OCI-LY7 (cell line): ENCODE data around the gene FOXC2. TPM values are rescaled to one million over a fixed set of nuclear protein-coding genes. Genes with fewer than 3 reads are reported as not detected.

ENCODE experiments used
- BruUV-seq: library from RNA; stranded (reverse); fragments of 400-500 nt; replicated peaks from 2 replicates; lab custom pipeline; 2021; lab: Mats Ljungman, UMichigan
- CTCF ChIA-PET: fragments of 300-600 bp; sonication (Branson Sonifier 250); formaldehyde crosslinking; loops from one replicate; lab custom pipeline; 2022; ENCODE audit warnings: antibody characterized with exemption; ENCODE audit not compliant: unreplicated experiment; lab: Charles Lee
- POLR2A ChIA-PET: fragments of 300-600 bp; sonication (Branson Sonifier 250); formaldehyde crosslinking; loops from one replicate; lab custom pipeline; 2022; ENCODE audit warnings: antibody characterized with exemption; lab: Charles Lee
- DNase-seq: peaks from one replicate; pipeline ENCODE4 v3.0.0-alpha.2; 2015; ENCODE audit warnings: low spot score
- H2AFZ ChIP-seq: fragments of 200-600 bp; sonication (generic), shearing (Covaris generic); 2 replicates; pipeline ENCODE4 v1.6.1; 2014; ENCODE audit warnings: mild to moderate bottlenecking, antibody characterized with exemption, low read length, moderate library complexity
- H3K27ac ChIP-seq: fragments of 200-600 bp; sonication (generic); 2 replicates; pipeline ENCODE4 v1.5.1; 2014; ENCODE audit warnings: mixed run types, low read depth, mild to moderate bottlenecking, moderate library complexity, low read length, inconsistent platforms; ENCODE audit not compliant: poor library complexity, severe bottlenecking
- H3K36me3 ChIP-seq: fragments of 200-600 bp; sonication (generic); 2 replicates; pipeline ENCODE4 v1.6.1; 2014; ENCODE audit warnings: mild to moderate bottlenecking, antibody characterized with exemption, low read length, moderate library complexity, mixed read lengths; ENCODE audit not compliant: insufficient read depth
- H3K4me1 ChIP-seq: fragments of 200-600 bp; sonication (generic); 2 replicates; pipeline ENCODE4 v1.5.1; 2014; ENCODE audit warnings: mild to moderate bottlenecking, low read length; ENCODE audit not compliant: insufficient read depth, poor library complexity, severe bottlenecking
- H3K4me2 ChIP-seq: fragments of 200-600 bp; sonication (generic); 2 replicates; pipeline ENCODE4 v1.6.1; 2014; ENCODE audit warnings: mild to moderate bottlenecking, low read length
- H3K4me3 ChIP-seq: fragments of 200-600 bp; sonication (generic); 2 replicates; pipeline ENCODE4 v1.5.1; 2014; ENCODE audit warnings: mild to moderate bottlenecking, low read depth, low read length; ENCODE audit not compliant: poor library complexity, severe bottlenecking
- H3K79me2 ChIP-seq: fragments of 200-600 bp; sonication (generic); 2 replicates; pipeline ENCODE4 v1.6.1; 2016; ENCODE audit warnings: low read depth, mild to moderate bottlenecking, low read length, moderate library complexity, mixed read lengths; ENCODE audit not compliant: insufficient read depth
- H3K9me2 ChIP-seq: fragments of 200-600 bp; sonication (generic); 2 replicates; pipeline ENCODE4 v1.6.1; 2016; ENCODE audit warnings: mild to moderate bottlenecking, low read length, mixed read lengths; ENCODE audit not compliant: insufficient read depth
- H3K9me3 ChIP-seq: fragments of 200-600 bp; sonication (generic); 2 replicates; pipeline ENCODE4 v1.6.1; 2014; ENCODE audit warnings: mild to moderate bottlenecking, mixed run types, low read length, mixed read lengths
- H4K20me1 ChIP-seq: fragments of 200-600 bp; sonication (generic); 2 replicates; pipeline ENCODE4 v1.6.1; 2014; ENCODE audit warnings: mild to moderate bottlenecking, antibody characterized with exemption, low read length, moderate library complexity, mixed read lengths; ENCODE audit not compliant: insufficient read depth
- EZH2phosphoT487 ChIP-seq: fragments of 200-600 bp; sonication (generic); IDR thresholded peaks from 2 replicates; pipeline ENCODE4 v1.6.1; 2018; ENCODE audit warnings: low read depth, borderline replicate concordance, mild to moderate bottlenecking, mixed run types, antibody characterized with exemption, low read length, moderate library complexity, mixed read lengths
- intact Hi-C: fragments of 100-400 bp; cut with micrococcal nuclease; formaldehyde crosslinking; loops from one replicate; pipeline ENCODE4 v1.10.0; 2022; ENCODE audit not compliant: unreplicated experiment
- total RNA-seq, 2 experiments: library from RNA; depleted of rRNA in 1 of 2; stranded (reverse); fragments of >200 nt in 1 of 2; shearing (Covaris generic) in 1 of 2; gene quantifications; 2 replicates each; pipeline ENCODE4 v1.2.3, GENCODE V29; 2014 to 2022
- TF ChIP-seq, protein P1 (sequence below): fragments of 200-600 bp; sonication (generic); conservative IDR thresholded peaks from 2 replicates; pipeline ENCODE4 v1.5.1; 2014; ENCODE audit warnings: mild to moderate bottlenecking, antibody characterized with exemption, low read length, moderate library complexity, mixed read lengths

Gene FOXC2
- total RNA-seq, 2 experiments from 2014 or later = not detected

DNA sequence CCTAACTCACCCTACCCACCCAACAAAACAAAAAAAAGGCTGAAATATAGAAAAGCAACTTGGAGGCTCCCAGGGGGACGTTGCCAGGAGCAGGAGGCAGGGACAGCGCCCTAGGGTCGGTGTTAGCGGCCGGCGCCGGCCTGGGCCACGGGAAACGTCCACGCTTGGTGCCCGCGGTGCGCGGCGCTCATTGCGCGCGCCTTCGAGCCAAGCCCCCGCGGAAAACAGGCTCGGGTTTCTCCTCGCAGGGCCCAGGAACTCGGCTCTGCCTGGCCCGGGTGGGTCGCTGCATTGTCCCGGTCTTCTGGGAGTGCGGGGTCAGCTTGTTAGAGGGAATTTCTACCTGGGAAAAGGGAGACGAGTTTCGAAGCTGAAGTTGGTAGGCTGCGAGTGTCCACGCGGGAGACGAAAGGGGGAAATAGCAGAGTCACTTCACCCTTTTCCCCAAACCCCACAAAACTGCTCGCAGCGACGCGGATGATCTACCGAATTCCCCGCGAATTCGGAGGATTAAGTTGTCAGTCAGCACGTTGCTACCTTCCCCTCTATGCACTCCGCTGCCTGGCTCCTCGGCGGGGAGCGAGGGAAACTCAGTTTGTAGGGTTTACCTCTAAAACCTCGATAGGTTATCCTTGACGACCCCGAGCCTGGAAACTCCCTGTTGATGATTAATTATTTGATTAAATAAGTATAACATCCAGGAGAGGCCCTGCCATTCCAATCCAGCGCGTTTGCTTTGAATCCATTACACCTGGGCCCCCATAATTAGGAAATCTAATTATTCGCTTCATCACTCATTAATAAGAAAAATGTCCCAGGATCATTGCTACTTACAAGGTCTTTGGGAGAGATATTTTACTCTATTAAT lies 751 bp upstream of the FOXC2 start:
- no peaks in the 10 kb centered on the region for H3K36me3 ChIP-seq
- no peak overlapping the region for H2AFZ ChIP-seq
- peaks cover 27% of the 10 kb centered on the region for H3K4me1 ChIP-seq
- no TSS peak for BruUV-seq
- no peaks in the 10 kb centered on the region for H3K9me3 ChIP-seq
- H3K79me2 ChIP-seq = no peaks in the 10 kb centered on the region
- H3K27ac ChIP-seq = no peak overlapping the region
- ChIA-PET POLR2A (no interaction called here), CTCF (no interaction called here)
- no peak overlapping the region for H3K4me3 ChIP-seq
- intact Hi-C loops = no loop called here
- no peak overlapping the region for H3K4me2 ChIP-seq
- H3K9me2 ChIP-seq = no peaks in the 10 kb centered on the region
- no peak for DNase-seq
- no peaks in the 10 kb centered on the region for H4K20me1 ChIP-seq
- no peak for TF ChIP-seq EZH2phosphoT487
- TF ChIP-seq, protein P1, sequence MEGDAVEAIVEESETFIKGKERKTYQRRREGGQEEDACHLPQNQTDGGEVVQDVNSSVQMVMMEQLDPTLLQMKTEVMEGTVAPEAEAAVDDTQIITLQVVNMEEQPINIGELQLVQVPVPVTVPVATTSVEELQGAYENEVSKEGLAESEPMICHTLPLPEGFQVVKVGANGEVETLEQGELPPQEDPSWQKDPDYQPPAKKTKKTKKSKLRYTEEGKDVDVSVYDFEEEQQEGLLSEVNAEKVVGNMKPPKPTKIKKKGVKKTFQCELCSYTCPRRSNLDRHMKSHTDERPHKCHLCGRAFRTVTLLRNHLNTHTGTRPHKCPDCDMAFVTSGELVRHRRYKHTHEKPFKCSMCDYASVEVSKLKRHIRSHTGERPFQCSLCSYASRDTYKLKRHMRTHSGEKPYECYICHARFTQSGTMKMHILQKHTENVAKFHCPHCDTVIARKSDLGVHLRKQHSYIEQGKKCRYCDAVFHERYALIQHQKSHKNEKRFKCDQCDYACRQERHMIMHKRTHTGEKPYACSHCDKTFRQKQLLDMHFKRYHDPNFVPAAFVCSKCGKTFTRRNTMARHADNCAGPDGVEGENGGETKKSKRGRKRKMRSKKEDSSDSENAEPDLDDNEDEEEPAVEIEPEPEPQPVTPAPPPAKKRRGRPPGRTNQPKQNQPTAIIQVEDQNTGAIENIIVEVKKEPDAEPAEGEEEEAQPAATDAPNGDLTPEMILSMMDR = no peak

GRCh38 chr16:86566966-86567700 lies 504 bp downstream of the FOXC2 start:
- H3K4me1 ChIP-seq = peaks cover 32% of the 10 kb centered on the region
- no peaks in the 10 kb centered on the region for H4K20me1 ChIP-seq
- H3K9me2 ChIP-seq = no peaks in the 10 kb centered on the region
- no TSS peak for BruUV-seq
- no peaks in the 10 kb centered on the region for H3K79me2 ChIP-seq
- H3K4me3 ChIP-seq = no peak overlapping the region
- H3K27ac ChIP-seq = no peak overlapping the region
- intact Hi-C loops = no loop called here
- no peaks in the 10 kb centered on the region for H3K9me3 ChIP-seq
- H3K4me2 ChIP-seq = no peak overlapping the region
- CTCF ChIA-PET = no interaction called here
- POLR2A ChIA-PET = no interaction called here
- TF ChIP-seq, protein P1 = no peak
- TF ChIP-seq EZH2phosphoT487 = no peak
- H3K36me3 ChIP-seq = no peaks in the 10 kb centered on the region
- no peak for DNase-seq
- H2AFZ ChIP-seq = no peak overlapping the region
